Measurements from ENCODE around the gene OGT. TPM values are rescaled to one million over a fixed set of nuclear protein-coding genes. Genes with fewer than 3 reads are reported as not detected.

OGT gene
- total RNA-seq, 1 experiment from 2014 or later = 116 TPM

DNA sequence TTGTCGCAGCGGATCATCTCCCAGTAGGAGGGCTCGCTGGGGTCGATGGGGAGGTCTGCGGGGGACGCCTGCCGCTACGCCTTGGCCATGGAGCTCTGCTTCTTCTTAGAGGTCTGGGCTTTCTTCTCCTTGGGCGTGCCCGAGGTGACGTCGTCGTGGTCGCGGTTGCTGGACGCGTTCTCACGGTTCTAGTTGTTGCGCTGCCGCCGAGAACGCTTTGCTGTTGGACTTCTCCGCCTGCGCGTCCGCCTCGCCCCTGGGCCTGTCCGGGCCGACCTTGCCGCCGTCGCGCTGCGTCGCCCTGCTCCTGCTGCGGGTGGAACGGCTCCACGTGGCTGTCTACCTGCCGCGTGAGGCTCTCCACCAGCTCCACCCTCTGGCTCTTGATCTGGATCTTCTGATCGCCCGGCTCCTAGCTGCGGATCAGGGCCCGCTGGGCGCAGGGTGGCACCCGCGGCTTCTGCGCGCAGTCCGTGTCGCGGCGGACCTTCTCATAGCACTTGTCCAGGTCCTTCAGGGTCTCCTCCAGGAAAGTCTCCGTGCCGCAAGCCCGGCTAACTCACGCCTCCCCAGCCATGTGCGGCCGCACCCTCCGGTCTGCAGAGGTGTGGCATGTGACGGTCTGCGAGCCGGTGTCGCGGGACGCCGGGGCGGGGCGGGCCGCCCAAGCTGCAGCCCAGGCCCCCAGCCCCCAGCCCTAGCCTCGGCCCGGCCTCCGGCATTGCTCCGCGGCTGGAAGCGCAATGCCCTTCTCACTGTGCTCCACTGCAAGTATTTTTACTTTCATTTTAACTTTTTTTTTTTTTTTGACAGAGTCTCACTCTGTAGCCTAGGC, 40.5 kb upstream of the OGT start:
- Mint-ChIP-seq H3K27ac (no peak overlapping the region), H3K36me3 (ENCODE audit: insufficient read depth in 1 of 3, low read depth in 3 of 3) (peaks cover 5 to 12% (median 11%) of the 10 kb centered on the region in 3 experiments; a peak in 5 of 7 replicates), H3K27me3 (ENCODE audit: low read depth) (peaks cover 1% of the 10 kb centered on the region; the same call in 1 of the 2 replicates), H3K9me3 (peaks cover 75 to 81% of the 10 kb centered on the region in 2 experiments), H3K4me3 (no peak overlapping the region), H3K4me1 (peaks cover 5 to 6% of the 10 kb centered on the region in 2 experiments; a peak in 3 of 4 replicates)
- Histone ChIP-seq H4K91ac (ENCODE audit: insufficient read length, low read depth, low read length) (no peak overlapping the region), H3K9me3 (ENCODE audit: control insufficient read depth, low read depth, low read length) (peaks cover 10% of the 10 kb centered on the region), H3K79me2 (ENCODE audit: insufficient read depth, low read length) (no peaks in the 10 kb centered on the region), H3K9ac (ENCODE audit: extremely low read depth, insufficient read length, low read length) (no peak overlapping the region), H4K20me1 (ENCODE audit: control insufficient read depth, insufficient read depth, insufficient read length) (no peaks in the 10 kb centered on the region), H3K4me2 (ENCODE audit: insufficient read depth, insufficient read length, low read length) (no peak overlapping the region), H2BK20ac (ENCODE audit: low read depth, low read length, poor library complexity, severe bottlenecking) (no peak overlapping the region), H3K56ac (ENCODE audit: insufficient read length, low read depth, low read length) (no peak overlapping the region), H2BK120ac (ENCODE audit: low read depth, low read length, poor library complexity, severe bottlenecking) (no peak overlapping the region), H2AFZ (ENCODE audit: low read length) (no peak overlapping the region), H4K8ac (replicated peaks; ENCODE audit: insufficient read length, low read depth, low read length) (no peak overlapping the region), H3K23me2 (ENCODE audit: insufficient read length, low read depth, low read length, poor library complexity, severe bottlenecking) (no peaks in the 10 kb centered on the region), H2BK5ac (ENCODE audit: insufficient read length, low read length) (no peak overlapping the region), H3T11ph (ENCODE audit: low read length) (no peak overlapping the region), H3K23ac (ENCODE audit: insufficient read length, low read depth, low read length) (no peak overlapping the region), H2BK12ac (ENCODE audit: insufficient read length, low read depth, low read length) (no peak overlapping the region), H3K4ac (ENCODE audit: low read depth, low read length) (no peak overlapping the region), H3K18ac (ENCODE audit: insufficient read length, low read depth, low read length) (no peak overlapping the region), H3K27me3 (ENCODE audit: insufficient read depth, low read length) (no peaks in the 10 kb centered on the region), H3K27ac (ENCODE audit: insufficient read length, low read depth, low read length) (no peak overlapping the region), H3K14ac (ENCODE audit: insufficient read depth, low read length) (no peak overlapping the region), H3K4me1 (ENCODE audit: insufficient read depth, low read length) (no peaks in the 10 kb centered on the region), H3K79me1 (ENCODE audit: insufficient read depth, low read depth, low read length, poor library complexity, severe bottlenecking) (no peaks in the 10 kb centered on the region), H4K5ac (ENCODE audit: insufficient read length, low read depth, low read length) (no peak overlapping the region), H2BK15ac (ENCODE audit: low read depth, low read length) (no peak overlapping the region), H2AK5ac (ENCODE audit: insufficient read length, low read length) (no peak overlapping the region)
- WGBS (ENCODE audit: extremely low coverage, insufficient read length, low lambda C conversion rate) = no CpG with 5 or more reads among the region's 76 CpGs
- TF ChIP-seq, protein P1, sequence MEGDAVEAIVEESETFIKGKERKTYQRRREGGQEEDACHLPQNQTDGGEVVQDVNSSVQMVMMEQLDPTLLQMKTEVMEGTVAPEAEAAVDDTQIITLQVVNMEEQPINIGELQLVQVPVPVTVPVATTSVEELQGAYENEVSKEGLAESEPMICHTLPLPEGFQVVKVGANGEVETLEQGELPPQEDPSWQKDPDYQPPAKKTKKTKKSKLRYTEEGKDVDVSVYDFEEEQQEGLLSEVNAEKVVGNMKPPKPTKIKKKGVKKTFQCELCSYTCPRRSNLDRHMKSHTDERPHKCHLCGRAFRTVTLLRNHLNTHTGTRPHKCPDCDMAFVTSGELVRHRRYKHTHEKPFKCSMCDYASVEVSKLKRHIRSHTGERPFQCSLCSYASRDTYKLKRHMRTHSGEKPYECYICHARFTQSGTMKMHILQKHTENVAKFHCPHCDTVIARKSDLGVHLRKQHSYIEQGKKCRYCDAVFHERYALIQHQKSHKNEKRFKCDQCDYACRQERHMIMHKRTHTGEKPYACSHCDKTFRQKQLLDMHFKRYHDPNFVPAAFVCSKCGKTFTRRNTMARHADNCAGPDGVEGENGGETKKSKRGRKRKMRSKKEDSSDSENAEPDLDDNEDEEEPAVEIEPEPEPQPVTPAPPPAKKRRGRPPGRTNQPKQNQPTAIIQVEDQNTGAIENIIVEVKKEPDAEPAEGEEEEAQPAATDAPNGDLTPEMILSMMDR (conservative IDR thresholded peaks at IDR 0.05) = no peak
- no peak for DNase-seq
